ENCODE results near the gene PLXND1.
A peak's percentile ranks its signal among the peaks of the same experiment; 100 is the strongest.

PLXND1 gene

GRCh38 chr3:129572603-129573002, 33.9 kb downstream of the PLXND1 start:
- peaks cover 76 to 90% (median 87%) of the 10 kb centered on the region in 3 donors for H3K36me3 ChIP-seq
- TF ChIP-seq, protein P1, sequence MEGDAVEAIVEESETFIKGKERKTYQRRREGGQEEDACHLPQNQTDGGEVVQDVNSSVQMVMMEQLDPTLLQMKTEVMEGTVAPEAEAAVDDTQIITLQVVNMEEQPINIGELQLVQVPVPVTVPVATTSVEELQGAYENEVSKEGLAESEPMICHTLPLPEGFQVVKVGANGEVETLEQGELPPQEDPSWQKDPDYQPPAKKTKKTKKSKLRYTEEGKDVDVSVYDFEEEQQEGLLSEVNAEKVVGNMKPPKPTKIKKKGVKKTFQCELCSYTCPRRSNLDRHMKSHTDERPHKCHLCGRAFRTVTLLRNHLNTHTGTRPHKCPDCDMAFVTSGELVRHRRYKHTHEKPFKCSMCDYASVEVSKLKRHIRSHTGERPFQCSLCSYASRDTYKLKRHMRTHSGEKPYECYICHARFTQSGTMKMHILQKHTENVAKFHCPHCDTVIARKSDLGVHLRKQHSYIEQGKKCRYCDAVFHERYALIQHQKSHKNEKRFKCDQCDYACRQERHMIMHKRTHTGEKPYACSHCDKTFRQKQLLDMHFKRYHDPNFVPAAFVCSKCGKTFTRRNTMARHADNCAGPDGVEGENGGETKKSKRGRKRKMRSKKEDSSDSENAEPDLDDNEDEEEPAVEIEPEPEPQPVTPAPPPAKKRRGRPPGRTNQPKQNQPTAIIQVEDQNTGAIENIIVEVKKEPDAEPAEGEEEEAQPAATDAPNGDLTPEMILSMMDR (IDR thresholded peaks at IDR 0.05), result no peak
- no peak overlapping the region for H3K27ac ChIP-seq
- no peaks in the 10 kb centered on the region for H3K9me3 ChIP-seq
- no peak overlapping the region for H3K4me3 ChIP-seq
- peaks cover 0 to 8% (median 0%) of the 10 kb centered on the region in 4 donors for H3K4me1 ChIP-seq
- intact Hi-C loops (cut with DNase I; ENCODE audit: low total_unique reads), result no loop called here
- H3K27me3 ChIP-seq, result no peaks in the 10 kb centered on the region
- DNase-seq, result no peak

GRCh38 chr3:129571605-129572547, 34.6 kb downstream of the PLXND1 start:
- Histone ChIP-seq H3K27me3 (no peaks in the 10 kb centered on the region), H3K9me3 (no peaks in the 10 kb centered on the region), H3K4me3 (no peak overlapping the region), H3K4me1 (peaks cover 0 to 1% (median 0%) of the 10 kb centered on the region in 4 donors), H3K27ac (no peak overlapping the region), H3K36me3 (peaks cover 75 to 90% (median 86%) of the 10 kb centered on the region in 3 donors)
- intact Hi-C loops (cut with DNase I; ENCODE audit: low total_unique reads), result no loop called here
- no peak for DNase-seq
- TF ChIP-seq, protein P1 (IDR thresholded peaks at IDR 0.05), result no peak

GRCh38 chr3:129569856-129570255, 36.6 kb downstream of the PLXND1 start:
- H3K9me3 ChIP-seq, result no peaks in the 10 kb centered on the region
- H3K4me3 ChIP-seq, result no peak overlapping the region
- intact Hi-C loops (cut with DNase I; ENCODE audit: low total_unique reads), result no loop called here
- H3K27ac ChIP-seq, result no peak overlapping the region
- no peaks in the 10 kb centered on the region for H3K27me3 ChIP-seq
- peaks cover 0 to 4% (median 2%) of the 10 kb centered on the region in 4 donors for H3K4me1 ChIP-seq
- peaks cover 76 to 91% (median 91%) of the 10 kb centered on the region in 3 donors for H3K36me3 ChIP-seq
- TF ChIP-seq, protein P1 (IDR thresholded peaks at IDR 0.05), result no peak
- DNase-seq, result no peak

DNA sequence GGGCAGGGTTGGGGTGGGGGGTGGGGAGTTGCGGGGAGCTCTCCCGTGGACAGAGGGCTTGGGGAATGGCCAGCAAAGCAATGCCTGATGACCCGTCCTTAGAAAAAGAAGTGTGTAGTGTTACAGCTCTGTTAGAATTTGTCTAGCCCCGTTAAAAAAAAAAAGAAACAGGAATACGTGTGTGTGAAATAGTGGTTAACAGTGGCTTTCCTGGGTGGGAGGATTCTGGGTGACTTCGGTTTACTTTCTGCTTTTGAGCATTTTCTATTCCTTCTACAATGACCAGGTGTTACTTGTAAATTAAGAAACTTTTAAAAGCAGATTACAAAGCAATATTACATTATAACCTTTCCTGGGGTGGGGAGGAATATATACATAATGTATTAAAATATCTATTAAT, 38.5 kb downstream of the PLXND1 start:
- intact Hi-C loops (cut with DNase I; ENCODE audit: low total_unique reads), result no loop called here
- TF ChIP-seq, protein P1 (IDR thresholded peaks at IDR 0.05), result no peak
- H3K27ac ChIP-seq, result no peak overlapping the region
- H3K36me3 ChIP-seq, result peaks cover 60 to 90% (median 85%) of the 10 kb centered on the region in 3 donors
- peaks cover 0 to 20% (median 14%) of the 10 kb centered on the region in 4 donors for H3K4me1 ChIP-seq
- no peaks in the 10 kb centered on the region for H3K27me3 ChIP-seq
- H3K9me3 ChIP-seq, result no peaks in the 10 kb centered on the region
- H3K4me3 ChIP-seq, result no peak overlapping the region
- no peak for DNase-seq

DNA sequence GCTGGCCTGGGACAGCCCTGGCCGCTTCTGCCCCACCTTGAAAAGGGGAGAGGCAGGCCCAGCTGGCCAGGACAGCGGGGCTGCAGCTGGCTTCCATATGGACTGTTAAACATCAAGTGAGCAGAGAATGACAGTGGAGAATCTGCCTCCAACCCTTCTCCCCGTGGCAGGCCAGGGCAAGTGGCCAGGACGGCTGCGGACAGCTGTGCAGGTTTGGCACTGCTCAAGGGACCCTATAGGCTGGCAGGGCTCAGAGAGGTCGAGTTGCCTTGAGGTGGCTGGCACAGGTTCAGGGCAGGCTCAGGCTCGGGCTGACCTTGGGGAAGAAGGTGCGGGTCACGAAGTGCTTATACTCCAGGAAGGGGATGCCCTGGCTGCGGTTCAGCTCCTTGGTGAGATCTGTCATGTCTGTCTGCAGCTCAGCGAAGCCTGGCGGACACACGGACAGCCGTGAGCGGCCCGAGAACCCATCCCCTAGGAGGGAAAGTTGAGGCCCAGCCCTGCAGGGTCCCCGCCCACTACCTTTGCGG, 39.2 kb downstream of the PLXND1 start:
- H3K27me3 ChIP-seq, result no peaks in the 10 kb centered on the region
- peaks cover 60 to 90% (median 85%) of the 10 kb centered on the region in 3 donors for H3K36me3 ChIP-seq
- DNase-seq, result no peak
- no peak overlapping the region for H3K4me3 ChIP-seq
- intact Hi-C loops (cut with DNase I; ENCODE audit: low total_unique reads), result no loop called here
- H3K4me1 ChIP-seq, result peaks cover 0 to 27% (median 14%) of the 10 kb centered on the region in 4 donors
- no peaks in the 10 kb centered on the region for H3K9me3 ChIP-seq
- peak overlapping the region; percentile 10 to 33 for H3K27ac ChIP-seq
- TF ChIP-seq, protein P1 (IDR thresholded peaks at IDR 0.05), result no peak
